ENCODE measurements around the gene MRPL4.

GRCh38 chr19:10230861-10231611 lies 21.0 kb upstream of the MRPL4 start, which contains the start of gene S1PR2:
- TF ChIP-seq, protein P1, sequence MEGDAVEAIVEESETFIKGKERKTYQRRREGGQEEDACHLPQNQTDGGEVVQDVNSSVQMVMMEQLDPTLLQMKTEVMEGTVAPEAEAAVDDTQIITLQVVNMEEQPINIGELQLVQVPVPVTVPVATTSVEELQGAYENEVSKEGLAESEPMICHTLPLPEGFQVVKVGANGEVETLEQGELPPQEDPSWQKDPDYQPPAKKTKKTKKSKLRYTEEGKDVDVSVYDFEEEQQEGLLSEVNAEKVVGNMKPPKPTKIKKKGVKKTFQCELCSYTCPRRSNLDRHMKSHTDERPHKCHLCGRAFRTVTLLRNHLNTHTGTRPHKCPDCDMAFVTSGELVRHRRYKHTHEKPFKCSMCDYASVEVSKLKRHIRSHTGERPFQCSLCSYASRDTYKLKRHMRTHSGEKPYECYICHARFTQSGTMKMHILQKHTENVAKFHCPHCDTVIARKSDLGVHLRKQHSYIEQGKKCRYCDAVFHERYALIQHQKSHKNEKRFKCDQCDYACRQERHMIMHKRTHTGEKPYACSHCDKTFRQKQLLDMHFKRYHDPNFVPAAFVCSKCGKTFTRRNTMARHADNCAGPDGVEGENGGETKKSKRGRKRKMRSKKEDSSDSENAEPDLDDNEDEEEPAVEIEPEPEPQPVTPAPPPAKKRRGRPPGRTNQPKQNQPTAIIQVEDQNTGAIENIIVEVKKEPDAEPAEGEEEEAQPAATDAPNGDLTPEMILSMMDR (conservative IDR thresholded peaks at IDR 0.05; ENCODE audit: low read length) = no peak
- no peak for TF ChIP-seq EZH2phosphoT487 (IDR thresholded peaks at IDR 0.05; ENCODE audit: borderline replicate concordance)
